A549 (cell line): Measurements from ENCODE around the gene PIR. TPM values are rescaled to one million over a fixed set of nuclear protein-coding genes. Genes with fewer than 3 reads are reported as not detected.
A peak's percentile ranks its signal among the peaks of the same experiment; 100 is the strongest.

Source experiments
- ATAC-seq, 2 experiments: fragments of 200-7000 bp in 1 of 2; fragments of >200 bp in 1 of 2; cut with Nextera tagmentation in 1 of 2; cut with Tn5 transposase in 1 of 2; 3 replicates each; pipeline versions ENCODE4 v1.8.0 to v1.9.1; 2018 to 2020; ENCODE audit warnings: mild to moderate bottlenecking in 1 of 2, moderate library complexity in 1 of 2
- CTCF ChIA-PET: fragments of 300-600 bp; sonication (Branson Sonifier 250); formaldehyde crosslinking; extraction: SDS; loops from one replicate; lab custom pipeline; 2021; ENCODE audit warnings: antibody characterized with exemption, inconsistent platforms; lab: Yijun Ruan, JAX
- POLR2A ChIA-PET: fragments of 350-600 bp; formaldehyde crosslinking; extraction: SDS; loops from one replicate; lab custom pipeline; 2021; ENCODE audit warnings: antibody characterized with exemption, inconsistent platforms; lab: Yijun Ruan, JAX
- DNase-seq, 2 experiments: peaks; one replicate each; pipeline versions ENCODE4 v3.0.0 to v3.0.0-alpha.2; 2011 to 2016; ENCODE audit warnings: low read depth in 1 of 2, low spot score in 1 of 2
- FAIRE-seq: peaks from 2 replicates; lab custom pipeline; 2011; peaks lifted over from hg19 to GRCh38; lab: Jason Lieb, UNC
- H3K27ac ChIP-seq, 2 experiments: fragments of >200 bp; sonication (Bioruptor Twin); formaldehyde crosslinking; 3 replicates each; pipeline ENCODE4 v1.5.1; 2016 to 2017
- H3K4me1 ChIP-seq: fragments of >200 bp; sonication (Bioruptor Twin); formaldehyde crosslinking; 3 replicates; pipeline ENCODE4 v1.6.1; 2016
- H3K4me2 ChIP-seq: fragments of >200 bp; sonication (Bioruptor Twin); formaldehyde crosslinking; 3 replicates; pipeline ENCODE4 v1.6.1; 2016
- H3K4me3 ChIP-seq: fragments of >200 bp; sonication (Bioruptor Twin); formaldehyde crosslinking; 3 replicates; pipeline ENCODE4 v1.5.1; 2016
- H3K9me3 ChIP-seq: fragments of >200 bp; sonication (Bioruptor Twin); formaldehyde crosslinking; 3 replicates; pipeline ENCODE4 v1.6.1; 2016
- BHLHE40 ChIP-seq: IDR thresholded peaks from 2 replicates; pipeline ENCODE4 v1.6.1; 2012; ENCODE audit warnings: low read depth, low read length, inconsistent platforms
- CBX8 ChIP-seq: fragments of 200-600 bp; sonication (generic); IDR thresholded peaks from 2 replicates; pipeline ENCODE4 v1.6.1; 2016
- CEBPB ChIP-seq, 2 experiments: fragments of >200 bp in 1 of 2; sonication (Bioruptor Twin) in 1 of 2; formaldehyde crosslinking in 1 of 2; IDR thresholded peaks; 2 replicates each; pipeline ENCODE4 v1.6.1; 2012 to 2016
- CHD2 ChIP-seq: fragments of 150-350 bp; IDR thresholded peaks from 2 replicates; pipeline ENCODE4 v1.6.1; 2014; ENCODE audit warnings: low read length; ENCODE audit not compliant: partially characterized antibody
- CHD4 ChIP-seq: fragments of 200-600 bp; sonication (generic); IDR thresholded peaks from 2 replicates; pipeline ENCODE4 v1.6.1; 2016; ENCODE audit warnings: antibody characterized with exemption, mild to moderate bottlenecking, borderline replicate concordance
- EHF ChIP-seq: fragments of 250-450 bp; sonication (Bioruptor Pico); IDR thresholded peaks from 2 replicates; pipeline ENCODE4 v1.5.0; 2020; ENCODE audit warnings: mild to moderate bottlenecking
- FOSB ChIP-seq: fragments of 250-450 bp; sonication (Bioruptor Pico); IDR thresholded peaks from 2 replicates; pipeline ENCODE4 v1.5.0; 2020; ENCODE audit warnings: mild to moderate bottlenecking, moderate library complexity
- FOSL2 ChIP-seq, 2 experiments: fragments of 450-650 bp in 1 of 2; fragments of >200 bp in 1 of 2; sonication (Bioruptor Twin) in 1 of 2; formaldehyde crosslinking; IDR thresholded peaks; 2 replicates each; pipeline versions ENCODE4 v1.5.0 to v1.6.1; 2016 to 2020; ENCODE audit warnings: mild to moderate bottlenecking in 1 of 2, moderate library complexity in 1 of 2
- FOXS1 ChIP-seq: fragments of 250-450 bp; sonication (Bioruptor Pico); IDR thresholded peaks from 2 replicates; pipeline ENCODE4 v1.5.0; 2020; ENCODE audit warnings: mild to moderate bottlenecking, moderate library complexity
- GATA3 ChIP-seq: IDR thresholded peaks from 2 replicates; pipeline ENCODE4 v1.6.1; 2012; ENCODE audit warnings: borderline replicate concordance
- HEYL ChIP-seq: fragments of 250-450 bp; sonication (Bioruptor Pico); IDR thresholded peaks from 2 replicates; pipeline ENCODE4 v1.8.0; 2021; ENCODE audit warnings: mild to moderate bottlenecking, moderate library complexity
- HOXA7 ChIP-seq: fragments of 250-450 bp; sonication (Bioruptor Pico); IDR thresholded peaks from 2 replicates; pipeline ENCODE4 v1.5.0; 2020; ENCODE audit warnings: mild to moderate bottlenecking, moderate library complexity
- JUN ChIP-seq, 2 experiments: fragments of >200 bp; sonication (Bioruptor Twin); formaldehyde crosslinking; IDR thresholded peaks; 2 replicates in 1 of 2; 3 replicates in 1 of 2; pipeline ENCODE4 v1.6.1; 2016 to 2017
- MAZ ChIP-seq: fragments of 150-350 bp; IDR thresholded peaks from 2 replicates; pipeline ENCODE4 v1.6.1; 2014; ENCODE audit warnings: antibody characterized with exemption, low read depth, low read length, borderline replicate concordance
- NFE2L2 ChIP-seq: fragments of 150-350 bp; conservative IDR thresholded peaks from 2 replicates; pipeline ENCODE4 v1.6.1; 2014; ENCODE audit warnings: low read length
- NPAS2 ChIP-seq: fragments of 250-450 bp; sonication (Bioruptor Pico); IDR thresholded peaks from 2 replicates; pipeline ENCODE4 v1.8.0; 2022; ENCODE audit warnings: mild to moderate bottlenecking, moderate library complexity, borderline replicate concordance
- NR3C1 ChIP-seq: fragments of >200 bp; sonication (Bioruptor Twin); formaldehyde crosslinking; IDR thresholded peaks from 3 replicates; pipeline ENCODE4 v1.6.1; 2017
- PBX3 ChIP-seq: IDR thresholded peaks from 2 replicates; pipeline ENCODE4 v1.6.1; 2012
- POLR2A ChIP-seq: IDR thresholded peaks from 2 replicates; pipeline ENCODE4 v1.6.1; 2012; ENCODE audit warnings: mild to moderate bottlenecking, low read length
- POLR2AphosphoS2 ChIP-seq: conservative IDR thresholded peaks from 2 replicates; pipeline ENCODE4 v1.6.1; 2012; ENCODE audit warnings: low read length, improper control_type of control experiment, inconsistent platforms
- SMC3 ChIP-seq: fragments of >200 bp; sonication (Bioruptor Twin); formaldehyde crosslinking; IDR thresholded peaks from 3 replicates; pipeline ENCODE4 v1.6.1; 2018; ENCODE audit warnings: inconsistent platforms
- TFCP2L1 ChIP-seq: fragments of 250-450 bp; sonication (Bioruptor Pico); IDR thresholded peaks from 2 replicates; pipeline ENCODE4 v1.5.0; 2021; ENCODE audit warnings: mild to moderate bottlenecking
- TP53 ChIP-seq: fragments of 250-450 bp; sonication (Bioruptor Pico); IDR thresholded peaks from 2 replicates; pipeline ENCODE4 v1.5.0; 2021; ENCODE audit warnings: mild to moderate bottlenecking, moderate library complexity
- ZC3H11A ChIP-seq: fragments of 450-650 bp; IDR thresholded peaks from 2 replicates; pipeline ENCODE4 v1.6.1; 2014; ENCODE audit warnings: antibody characterized with exemption, mild to moderate bottlenecking
- ZNF302 ChIP-seq: fragments of 250-450 bp; sonication (Bioruptor Pico); IDR thresholded peaks from 2 replicates; pipeline ENCODE4 v1.9.0; 2021; ENCODE audit warnings: inconsistent platforms, mild to moderate bottlenecking, moderate library complexity
- ZSCAN20 ChIP-seq: fragments of 250-450 bp; sonication (Bioruptor Pico); IDR thresholded peaks from 2 replicates; pipeline ENCODE4 v1.8.0; 2022; ENCODE audit warnings: mild to moderate bottlenecking, moderate library complexity
- WGBS: methylation state at CpG from one replicate; pipeline ENCODE4 v1.1.6; 2017; ENCODE audit errors: missing lambda C conversion rate; 5-methylcytosine and 5-hydroxymethylcytosine counted together
- polyA plus RNA-seq, 4 experiments: library from polyadenylated mRNA; depleted of rRNA in 3 of 4; stranded (reverse); fragments of >200 nt; fragmentation: RNase III in 1 of 4; extraction: RNeasy Plus Mini Kit Qiagen cat#74134 plus additional on column Dnase treatment in 1 of 4; gene quantifications; 2 replicates in 3 of 4; 3 replicates in 1 of 4; pipeline ENCODE4 v1.2.3, GENCODE V29; 2011 to 2017
- TF ChIP-seq, protein P1 (sequence below): fragments of 250-450 bp; sonication (Bioruptor Pico); IDR thresholded peaks from 2 replicates; pipeline ENCODE4 v1.5.0; 2021; ENCODE audit warnings: mild to moderate bottlenecking, moderate library complexity, borderline replicate concordance

The PIR gene
- polyA plus RNA-seq, 2 of the 4 experiments (the other 2 are of a cell fraction), result 62.7 to 120 TPM

- FAIRE-seq (no peak), ATAC-seq (no peak), DNase-seq (no peak)
- Histone ChIP-seq H3K4me1 (no peaks in the 10 kb centered on the region), H3K27ac (no peak overlapping the region), H3K4me3 (no peak overlapping the region), H3K9me3 (no peaks in the 10 kb centered on the region), H3K4me2 (no peak overlapping the region)
- POLR2A ChIA-PET, result no interaction called here
- TF ChIP-seq FOSL2 (IDR thresholded peaks at IDR 0.05) (no peak), FOSL2 (CRISPR knock-in tag; IDR thresholded peaks at IDR 0.05) (0 out of 2 replicates have a peak, but pooled peaks have one; percentile 5), TP53 (CRISPR knock-in tag) (no peak)
- CTCF ChIA-PET, result interaction anchor here (0.9 kb wide), 1 partner anchor 28 kb away, joined by 3 read pairs; the partner anchor contains the start of gene PIR
Measured at GRCh38 chrX:15464704-15465103, 28.4 kb downstream of the PIR start.

DNA sequence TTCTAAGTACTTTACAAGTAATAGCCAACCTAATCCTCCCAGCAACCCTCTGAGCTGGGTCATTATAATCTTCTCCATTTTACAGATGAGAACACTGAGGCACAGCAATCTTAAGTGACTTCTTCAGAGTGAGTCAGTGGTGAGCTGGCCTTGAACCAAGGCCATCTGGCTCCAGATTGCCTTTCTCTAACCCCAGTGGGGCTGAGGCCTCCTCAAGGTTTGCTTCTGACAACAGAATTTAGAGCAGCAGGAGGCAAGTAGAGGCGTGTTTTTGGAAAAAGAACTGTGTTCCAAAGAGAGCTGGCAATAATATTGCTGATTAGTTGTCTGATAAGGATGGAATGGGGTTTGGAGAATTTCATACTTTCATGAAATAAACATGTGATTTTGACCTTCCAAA is 41.2 kb downstream of the PIR start:
- FAIRE-seq (no peak), ATAC-seq (no peak), DNase-seq (no peak)
- H3K4me3 ChIP-seq, result no peak overlapping the region
- H3K4me1 ChIP-seq, result no peaks in the 10 kb centered on the region
- H3K27ac ChIP-seq, result no peak overlapping the region
- TF ChIP-seq TFCP2L1 (CRISPR knock-in tag), result no peak
- no peak for TF ChIP-seq CBX8
- TF ChIP-seq POLR2A, result no peak
- TF ChIP-seq HOXA7, result no peak
- no peak for TF ChIP-seq MAZ
- no peak for TF ChIP-seq HEYL (CRISPR knock-in tag)
- no peak for TF ChIP-seq FOSB (CRISPR knock-in tag)
- TF ChIP-seq ZSCAN20 (CRISPR knock-in tag), result no peak
- no peak for TF ChIP-seq TP53 (CRISPR knock-in tag)
- TF ChIP-seq FOSL2 (IDR thresholded peaks at IDR 0.05), result no peak
- TF ChIP-seq FOSL2 (CRISPR knock-in tag; IDR thresholded peaks at IDR 0.05), result no peak
- TF ChIP-seq JUN (IDR thresholded peaks at IDR 0.05), result no peak
- no peak for TF ChIP-seq POLR2AphosphoS2
- TF ChIP-seq SMC3, result no peak
- no peak for TF ChIP-seq EHF
- TF ChIP-seq CEBPB (IDR thresholded peaks at IDR 0.05), result no peak
- no peak for TF ChIP-seq NPAS2
- TF ChIP-seq, protein P1, sequence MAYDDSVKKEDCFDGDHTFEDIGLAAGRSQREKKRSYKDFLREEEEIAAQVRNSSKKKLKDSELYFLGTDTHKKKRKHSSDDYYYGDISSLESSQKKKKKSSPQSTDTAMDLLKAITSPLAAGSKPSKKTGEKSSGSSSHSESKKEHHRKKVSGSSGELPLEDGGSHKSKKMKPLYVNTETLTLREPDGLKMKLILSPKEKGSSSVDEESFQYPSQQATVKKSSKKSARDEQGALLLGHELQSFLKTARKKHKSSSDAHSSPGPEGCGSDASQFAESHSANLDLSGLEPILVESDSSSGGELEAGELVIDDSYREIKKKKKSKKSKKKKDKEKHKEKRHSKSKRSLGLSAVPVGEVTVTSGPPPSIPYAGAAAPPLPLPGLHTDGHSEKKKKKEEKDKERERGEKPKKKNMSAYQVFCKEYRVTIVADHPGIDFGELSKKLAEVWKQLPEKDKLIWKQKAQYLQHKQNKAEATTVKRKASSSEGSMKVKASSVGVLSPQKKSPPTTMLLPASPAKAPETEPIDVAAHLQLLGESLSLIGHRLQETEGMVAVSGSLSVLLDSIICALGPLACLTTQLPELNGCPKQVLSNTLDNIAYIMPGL (CRISPR knock-in tag), result no peak
- 100% methylated on average over 1 of the region's 1 CpG for WGBS
- ChIA-PET POLR2A (no interaction called here), CTCF (interaction anchor here (0.5 to 2.2 kb wide), 2 partner anchors 103 to 1947 kb away, joined by 3 to 11 read pairs; no protein-coding TSS in a partner anchor)
- no peaks in the 10 kb centered on the region for H3K9me3 ChIP-seq
- H3K4me2 ChIP-seq, result no peak overlapping the region

GRCh38 chrX:15448010-15448639 is 45.0 kb downstream of the PIR start:
- TF ChIP-seq CHD4 (no peak), NR3C1 (no peak), CHD2 (no peak), HEYL (CRISPR knock-in tag) (no peak), GATA3 (no peak), CEBPB (IDR thresholded peaks at IDR 0.05) (no peak), CBX8 (no peak), ZC3H11A (no peak), ZNF302 (CRISPR knock-in tag) (no peak), FOXS1 (CRISPR knock-in tag) (no peak), NPAS2 (no peak), TP53 (CRISPR knock-in tag) (no peak), PBX3 (no peak), NFE2L2 (no peak), BHLHE40 (no peak)
- no peaks in the 10 kb centered on the region for H3K9me3 ChIP-seq
- no peaks in the 10 kb centered on the region for H3K4me1 ChIP-seq
- no peak for ATAC-seq
- no peak overlapping the region for H3K4me2 ChIP-seq
- WGBS, result 91% methylated on average over 4 of the region's 5 CpGs
- no peak for DNase-seq
- POLR2A ChIA-PET, result no interaction called here
- no peak overlapping the region for H3K27ac ChIP-seq
- peak; percentile 54 for FAIRE-seq
- H3K4me3 ChIP-seq, result no peak overlapping the region
- CTCF ChIA-PET, result no interaction called here
